GM12878 (cell line): Measurements from ENCODE around the gene MFN2. TPM values are rescaled to one million over a fixed set of nuclear protein-coding genes. Genes with fewer than 3 reads are reported as not detected.

ENCODE experiments used
- CHD2 ChIP-seq: IDR thresholded peaks from 2 replicates; pipeline ENCODE4 v1.6.1; 2011; ENCODE audit warnings: low read depth, low read length, improper control_type of control experiment, borderline replicate concordance
- DPF2 ChIP-seq: fragments of 450-650 bp; IDR thresholded peaks from 2 replicates; pipeline ENCODE4 v1.6.1; 2017; ENCODE audit warnings: mild to moderate bottlenecking
- E2F4 ChIP-seq: IDR thresholded peaks from 2 replicates; pipeline ENCODE4 v1.6.1; 2012; ENCODE audit warnings: low read depth, low read length, improper control_type of control experiment
- GATAD2B ChIP-seq: fragments of 450-650 bp; conservative IDR thresholded peaks from 2 replicates; pipeline ENCODE4 v1.6.1; 2017; ENCODE audit warnings: low read depth, mild to moderate bottlenecking, moderate library complexity
- HCFC1 ChIP-seq: fragments of 150-350 bp; IDR thresholded peaks from 2 replicates; pipeline ENCODE4 v1.6.1; 2014; ENCODE audit warnings: low read length
- IRF4 ChIP-seq: IDR thresholded peaks from 2 replicates; pipeline ENCODE4 v1.6.1; 2011; ENCODE audit warnings: low read depth, low read length
- MAX ChIP-seq: IDR thresholded peaks from 2 replicates; pipeline ENCODE4 v1.6.1; 2012; ENCODE audit warnings: low read depth, low read length, improper control_type of control experiment
- MTA2 ChIP-seq: fragments of 450-650 bp; IDR thresholded peaks from 2 replicates; pipeline ENCODE4 v1.6.1; 2016; ENCODE audit warnings: low read depth, mild to moderate bottlenecking, moderate library complexity
- PBX3 ChIP-seq: IDR thresholded peaks from 2 replicates; pipeline ENCODE4 v1.6.1; 2011; ENCODE audit warnings: mild to moderate bottlenecking, low read depth, low read length, moderate library complexity; ENCODE audit not compliant: insufficient replicate concordance
- POLR2A ChIP-seq: IDR thresholded peaks from 2 replicates; pipeline ENCODE4 v1.6.1; 2011; ENCODE audit warnings: low read depth, mild to moderate bottlenecking, low read length
- PRDM15 ChIP-seq: fragments of 450-650 bp; formaldehyde crosslinking; IDR thresholded peaks from 2 replicates; pipeline ENCODE4 v1.4.0; 2020; ENCODE audit warnings: mild to moderate bottlenecking, moderate library complexity
- RAD51 ChIP-seq: fragments of 450-650 bp; IDR thresholded peaks from 2 replicates; pipeline ENCODE4 v1.6.1; 2016; ENCODE audit warnings: moderate library complexity, mild to moderate bottlenecking, inconsistent platforms
- RCOR1 ChIP-seq: conservative IDR thresholded peaks from 2 replicates; pipeline ENCODE4 v1.6.1; 2012; ENCODE audit warnings: low read depth, low read length, improper control_type of control experiment
- SMC3 ChIP-seq: IDR thresholded peaks from 2 replicates; pipeline ENCODE4 v1.6.1; 2011; ENCODE audit warnings: low read length, improper control_type of control experiment, borderline replicate concordance
- SUZ12 ChIP-seq: fragments of 200-600 bp; sonication (generic); IDR thresholded peaks from one replicate; pipeline ENCODE4 v1.6.1; 2018; ENCODE audit warnings: antibody characterized with exemption, mild to moderate bottlenecking; ENCODE audit not compliant: unreplicated experiment
- ZBTB33 ChIP-seq: fragments of 450-650 bp; IDR thresholded peaks from 2 replicates; pipeline ENCODE4 v1.6.1; 2017; ENCODE audit warnings: mild to moderate bottlenecking
- ZBTB4 ChIP-seq: fragments of 450-650 bp; formaldehyde crosslinking; IDR thresholded peaks from 2 replicates; pipeline ENCODE4 v1.4.0; 2022; ENCODE audit warnings: mild to moderate bottlenecking, moderate library complexity
- ZNF207 ChIP-seq: fragments of 450-650 bp; IDR thresholded peaks from 2 replicates; pipeline ENCODE4 v1.6.1; 2014; ENCODE audit warnings: antibody characterized with exemption, mild to moderate bottlenecking, borderline replicate concordance
- ZNF217 ChIP-seq: fragments of 450-650 bp; IDR thresholded peaks from 2 replicates; pipeline ENCODE4 v1.6.1; 2017; ENCODE audit warnings: antibody characterized with exemption, mild to moderate bottlenecking
- ZSCAN29 ChIP-seq: fragments of 450-650 bp; IDR thresholded peaks from 2 replicates; pipeline ENCODE4 v1.6.1; 2017; ENCODE audit warnings: mild to moderate bottlenecking, moderate library complexity
- polyA plus RNA-seq, 11 experiments: library from polyadenylated mRNA; depleted of rRNA in 4 of 11; unstranded in 6 of 11; stranded (reverse) in 5 of 11; fragments of >200 nt; fragmentation: Nextera tagmentation in 4 of 11; fragmentation: Illumina TruSeq in 1 of 11; extraction: Ambion mirVana in 4 of 11; extraction: Trizol in 1 of 11; gene quantifications; 1 replicate in 1 of 11; 2 replicates in 10 of 11; pipeline versions ENCODE4 v1.2.1 to v1.2.3, GENCODE V29; 2011 to 2016; ENCODE audit warnings: inconsistent platforms in 2 of 11, missing spikeins in 2 of 11, low read depth in 1 of 11
- total RNA-seq, 4 experiments: library from RNA; depleted of rRNA in 3 of 4; stranded (reverse); fragments of >200 nt in 3 of 4; fragmentation: Illumina TruSeq in 1 of 4; extraction: Trizol in 1 of 4; gene quantifications; 2 replicates each; pipeline versions ENCODE4 v1.2.1 to v1.2.3, GENCODE V29; 2013 to 2021

MFN2 gene
- total and polyA plus RNA-seq, 10 of the 15 experiments (the other 5 are each of a cell fraction or from before 2014, with no cell fraction given), result 5.3 to 64.4 (median 48.1) TPM

GRCh38 chr1:12052008-12052573 lies 71.8 kb downstream of the MFN2 start (continued):
- TF ChIP-seq RAD51, result no peak; the same call in 1 of the 2 replicates
- no peak for TF ChIP-seq MAX
- TF ChIP-seq POLR2A, result peak; percentile 56; the same call in 1 of the 2 replicates
- peak; percentile 41 for TF ChIP-seq PBX3
- TF ChIP-seq PRDM15, result no peak
- TF ChIP-seq RCOR1, result no peak
- TF ChIP-seq ZNF207, result peak; percentile 91; the same call in 1 of the 2 replicates
- TF ChIP-seq ZBTB33, result no peak
- TF ChIP-seq ZBTB4 (CRISPR knock-in tag), result no peak
- peak; percentile 5; the same call in 1 of the 2 replicates for TF ChIP-seq SMC3
- TF ChIP-seq MTA2, result peak; percentile 90
- TF ChIP-seq SUZ12, result no peak
- TF ChIP-seq E2F4, result no peak
- peak; percentile 99 for TF ChIP-seq DPF2
- TF ChIP-seq CHD2, result peak; percentile 36; the same call in 1 of the 2 replicates
- peak; percentile 99 for TF ChIP-seq IRF4
- TF ChIP-seq HCFC1, result no peak
- TF ChIP-seq GATAD2B, result peak; percentile 99
- peak; percentile 65; the same call in 1 of the 2 replicates for TF ChIP-seq ZNF217
- peak; percentile 24; the same call in 1 of the 2 replicates for TF ChIP-seq ZSCAN29
